Medulla oblongata (tissue), 1 donor: Measurements from ENCODE around the gene RNF215.

ENCODE experiments used
- DNase-seq: peaks from one replicate; pipeline ENCODE4 v3.0.0-alpha.2; 2015; ENCODE audit errors: extremely low spot score

Gene RNF215

DNA sequence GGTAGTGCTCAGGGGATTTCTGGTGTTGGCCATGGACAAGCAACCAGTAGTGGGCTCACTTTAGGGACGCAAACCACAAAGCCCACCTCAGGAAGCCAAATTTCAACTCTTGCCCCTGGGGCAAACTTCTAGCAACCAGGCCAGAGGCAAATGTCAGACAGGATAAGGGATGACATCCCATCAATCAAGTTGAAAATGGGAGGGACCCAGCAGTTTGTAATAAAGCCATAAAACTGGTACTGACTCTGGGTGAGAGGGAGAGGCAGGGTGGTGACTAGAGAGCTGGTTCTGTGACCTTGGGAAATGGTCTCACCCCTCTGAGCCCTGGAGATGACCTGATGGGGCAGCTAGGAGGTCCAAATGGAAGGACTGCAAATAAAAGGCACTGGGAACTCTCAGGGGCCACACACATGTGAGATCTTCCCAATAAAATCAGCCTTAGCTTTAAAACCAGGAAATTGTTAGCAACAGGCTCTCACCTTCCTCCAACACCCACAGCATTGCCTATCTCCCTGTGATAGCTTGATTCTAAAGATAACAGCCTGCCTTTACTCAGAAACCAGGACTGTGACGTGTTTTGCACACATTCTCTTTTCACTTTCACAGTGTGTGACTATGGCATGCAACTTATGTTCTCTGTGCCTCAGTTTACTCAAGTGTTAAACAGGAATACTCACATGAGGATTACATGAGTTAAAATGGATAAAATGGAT lies 54.1 kb downstream of the RNF215 start:
- no peak for DNase-seq

DNA sequence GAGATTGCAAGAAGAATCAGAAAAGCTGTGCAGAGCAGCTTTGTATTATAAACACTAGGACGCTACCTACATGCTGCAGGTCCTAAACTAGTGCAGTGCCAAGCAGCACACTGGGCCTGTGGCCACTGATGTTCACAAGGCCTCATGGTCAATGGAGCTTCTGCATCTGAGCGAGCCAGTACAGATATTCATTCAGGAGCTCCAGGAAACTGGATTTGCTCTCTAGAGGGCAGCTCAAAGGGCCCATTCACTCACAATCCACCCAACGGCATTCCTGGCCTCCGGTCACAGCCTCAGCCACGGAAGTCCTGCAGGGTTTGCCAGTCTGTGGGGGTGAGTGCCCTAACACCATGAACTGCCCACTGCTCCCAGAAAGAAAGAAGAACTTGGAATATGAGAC lies 54.7 kb downstream of the RNF215 start:
- DNase-seq, result peak; percentile 67
